K562 (cell line): Measurements from ENCODE around the gene GNAI2. TPM values are rescaled to one million over a fixed set of nuclear protein-coding genes. Genes with fewer than 3 reads are reported as not detected.

Source experiments
- CAMTA2 ChIP-seq: fragments of 250-450 bp; sonication (Bioruptor Pico); conservative IDR thresholded peaks from 2 replicates; pipeline ENCODE4 v1.5.1; 2022
- CEBPG ChIP-seq, 3 experiments: fragments of 200-800 bp in 1 of 3; sonication (Bioruptor generic) in 1 of 3; sonication (generic) in 1 of 3; formaldehyde crosslinking in 1 of 3; IDR thresholded peaks in 2 of 3; conservative IDR thresholded peaks in 1 of 3; 2 replicates each; pipeline versions ENCODE4 v1.6.1 to v1.8.0; 2016 to 2022; ENCODE audit warnings: missing compliant biosample characterization in 2 of 3, missing genetic modification characterization in 2 of 3, mild to moderate bottlenecking in 1 of 3, missing genetic modification reagents in 1 of 3
- DACH1 ChIP-seq: fragments of 450-650 bp; IDR thresholded peaks from 2 replicates; pipeline ENCODE4 v1.6.1; 2018; ENCODE audit not compliant: partially characterized antibody
- GTF2F1 ChIP-seq: IDR thresholded peaks from 2 replicates; pipeline ENCODE4 v1.6.1; 2011; ENCODE audit warnings: low read depth, low read length, improper control_type of control experiment
- MCM7 ChIP-seq, 2 experiments: fragments of 450-650 bp; IDR thresholded peaks; 2 replicates each; pipeline ENCODE4 v1.6.1; 2016 to 2018
- MTA2 ChIP-seq: fragments of 450-650 bp; IDR thresholded peaks from 2 replicates; pipeline ENCODE4 v1.6.1; 2016; ENCODE audit warnings: low read depth
- SMAD1 ChIP-seq: fragments of 150-350 bp; IDR thresholded peaks from 2 replicates; pipeline ENCODE4 v1.6.1; 2014; ENCODE audit warnings: low read length, low read depth; ENCODE audit not compliant: partially characterized antibody
- SUPT5H ChIP-seq: fragments of 450-650 bp; IDR thresholded peaks from 2 replicates; pipeline ENCODE4 v1.6.1; 2016
- TAF1 ChIP-seq: IDR thresholded peaks from 2 replicates; pipeline ENCODE4 v1.6.1; 2011; ENCODE audit warnings: mild to moderate bottlenecking, low read length, moderate library complexity; ENCODE audit not compliant: insufficient read depth, control insufficient read depth, severe bottlenecking; ENCODE audit errors: extremely low read depth
- ZC3H11A ChIP-seq: IDR thresholded peaks from 2 replicates; pipeline ENCODE4 v1.6.1; 2012; ENCODE audit warnings: low read depth, low read length, improper control_type of control experiment
- polyA plus RNA-seq, 8 experiments: library from polyadenylated mRNA; depleted of rRNA in 4 of 8; stranded (reverse) in 5 of 8; unstranded in 3 of 8; fragments of >200 nt; fragmentation: Nextera tagmentation in 2 of 8; fragmentation: Illumina TruSeq in 1 of 8; extraction: Ambion mirVana in 2 of 8; extraction: Trizol in 1 of 8; gene quantifications; 2 replicates each; pipeline versions ENCODE4 v1.2.1 to v1.2.3, GENCODE V29; 2011 to 2014; ENCODE audit warnings: inconsistent platforms in 1 of 8, missing spikeins in 1 of 8
- total RNA-seq, 7 experiments: library from RNA; depleted of rRNA in 6 of 7; stranded (reverse); fragments of >200 nt in 6 of 7; fragmentation: Illumina TruSeq in 2 of 7; extraction: Trizol in 2 of 7; gene quantifications; 2 replicates each; pipeline versions ENCODE4 v1.2.1 to v1.2.3, GENCODE V29; 2011 to 2021; ENCODE audit warnings: low replicate concordance in 1 of 7
- TF ChIP-seq, protein P1 (sequence below), 2 experiments: fragments of 450-650 bp in 1 of 2; sonication (generic) in 1 of 2; formaldehyde crosslinking in 1 of 2; IDR thresholded peaks; 2 replicates each; pipeline versions ENCODE4 v1.7.1 to v1.9.0; 2016 to 2022; ENCODE audit warnings: inconsistent platforms in 1 of 2, mild to moderate bottlenecking in 1 of 2, missing genetic modification reagents in 1 of 2
- TF ChIP-seq, protein P2 (sequence below): sonication (generic); formaldehyde crosslinking; IDR thresholded peaks from 2 replicates; pipeline ENCODE4 v1.8.0; 2022; ENCODE audit warnings: mild to moderate bottlenecking, missing genetic modification reagents

The GNAI2 gene
- total and polyA plus RNA-seq, 9 of the 15 experiments (the other 6 are each of a cell fraction or from before 2014, with no cell fraction given) = 1.1 to 72.2 (median 42.7) TPM

DNA sequence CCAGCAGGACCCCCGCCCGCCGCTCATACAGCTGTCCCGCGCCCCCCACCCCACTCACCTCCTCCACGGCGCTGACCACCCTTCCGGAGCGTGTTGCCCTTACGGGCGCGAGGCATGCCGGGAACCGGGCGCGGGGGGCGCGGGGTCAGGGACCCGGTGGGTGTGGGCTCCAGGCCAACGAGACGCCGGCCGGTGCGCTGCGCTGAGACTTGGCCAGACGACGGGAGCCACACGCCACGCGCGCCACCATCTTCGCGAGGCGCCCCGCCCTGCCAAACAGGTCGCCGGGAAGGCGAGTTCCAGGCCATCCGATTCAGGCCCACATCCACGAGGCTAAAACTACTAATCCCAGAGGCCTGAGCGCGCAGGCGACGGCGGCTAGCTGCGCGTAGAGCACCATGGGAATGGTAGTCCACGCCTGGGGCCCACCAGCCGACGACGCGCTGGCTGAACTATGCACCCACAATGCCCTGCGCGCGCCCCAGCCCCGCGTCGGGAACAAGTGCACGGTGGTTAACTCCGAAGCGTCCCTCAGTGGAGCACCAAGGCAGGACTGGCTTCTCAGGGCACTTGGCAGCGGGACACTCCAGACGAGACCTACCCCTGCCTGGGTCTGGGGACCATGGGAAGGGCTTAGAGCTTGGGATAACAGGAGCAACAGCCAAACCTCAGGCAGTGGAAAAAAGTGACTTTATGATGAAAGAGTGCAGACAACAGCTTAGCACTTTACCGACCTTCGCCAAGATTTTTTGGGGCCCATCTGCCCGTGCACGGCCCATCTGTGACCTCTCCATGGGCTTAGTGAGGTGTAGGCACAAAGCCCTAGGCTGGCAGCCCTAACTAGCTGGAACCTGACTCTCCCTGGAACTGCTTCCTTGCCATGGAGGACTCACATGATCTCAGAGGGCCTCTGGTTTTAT lies 56.4 kb downstream of the GNAI2 start, which contains the start of gene IFRD2 (continued):
- TF ChIP-seq CEBPG (CRISPR knock-in tag; IDR thresholded peaks at IDR 0.05) (peak; percentile 61; the same call in 1 of the 2 replicates), CEBPG (tag; conservative IDR thresholded peaks at IDR 0.05 in 1 of 2, IDR thresholded peaks at IDR 0.05 in 1 of 2) (no peak), GTF2F1 (0 out of 2 replicates have a peak, but pooled peaks have one; percentile 39), DACH1 (no peak), CAMTA2 (no peak), SUPT5H (no peak), SMAD1 (no peak), MTA2 (no peak), MCM7 (IDR thresholded peaks at IDR 0.05) (no peak), ZC3H11A (0 out of 2 replicates have a peak, but pooled peaks have one; percentile 39), TAF1 (peak; percentile 67)
- TF ChIP-seq, protein P1, sequence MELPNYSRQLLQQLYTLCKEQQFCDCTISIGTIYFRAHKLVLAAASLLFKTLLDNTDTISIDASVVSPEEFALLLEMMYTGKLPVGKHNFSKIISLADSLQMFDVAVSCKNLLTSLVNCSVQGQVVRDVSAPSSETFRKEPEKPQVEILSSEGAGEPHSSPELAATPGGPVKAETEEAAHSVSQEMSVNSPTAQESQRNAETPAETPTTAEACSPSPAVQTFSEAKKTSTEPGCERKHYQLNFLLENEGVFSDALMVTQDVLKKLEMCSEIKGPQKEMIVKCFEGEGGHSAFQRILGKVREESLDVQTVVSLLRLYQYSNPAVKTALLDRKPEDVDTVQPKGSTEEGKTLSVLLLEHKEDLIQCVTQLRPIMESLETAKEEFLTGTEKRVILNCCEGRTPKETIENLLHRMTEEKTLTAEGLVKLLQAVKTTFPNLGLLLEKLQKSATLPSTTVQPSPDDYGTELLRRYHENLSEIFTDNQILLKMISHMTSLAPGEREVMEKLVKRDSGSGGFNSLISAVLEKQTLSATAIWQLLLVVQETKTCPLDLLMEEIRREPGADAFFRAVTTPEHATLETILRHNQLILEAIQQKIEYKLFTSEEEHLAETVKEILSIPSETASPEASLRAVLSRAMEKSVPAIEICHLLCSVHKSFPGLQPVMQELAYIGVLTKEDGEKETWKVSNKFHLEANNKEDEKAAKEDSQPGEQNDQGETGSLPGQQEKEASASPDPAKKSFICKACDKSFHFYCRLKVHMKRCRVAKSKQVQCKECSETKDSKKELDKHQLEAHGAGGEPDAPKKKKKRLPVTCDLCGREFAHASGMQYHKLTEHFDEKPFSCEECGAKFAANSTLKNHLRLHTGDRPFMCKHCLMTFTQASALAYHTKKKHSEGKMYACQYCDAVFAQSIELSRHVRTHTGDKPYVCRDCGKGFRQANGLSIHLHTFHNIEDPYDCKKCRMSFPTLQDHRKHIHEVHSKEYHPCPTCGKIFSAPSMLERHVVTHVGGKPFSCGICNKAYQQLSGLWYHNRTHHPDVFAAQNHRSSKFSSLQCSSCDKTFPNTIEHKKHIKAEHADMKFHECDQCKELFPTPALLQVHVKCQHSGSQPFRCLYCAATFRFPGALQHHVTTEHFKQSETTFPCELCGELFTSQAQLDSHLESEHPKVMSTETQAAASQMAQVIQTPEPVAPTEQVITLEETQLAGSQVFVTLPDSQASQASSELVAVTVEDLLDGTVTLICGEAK (IDR thresholded peaks at IDR 0.05) = 0 out of 2 replicates have a peak, but pooled peaks have one; percentile 23
- TF ChIP-seq, protein P1 (CRISPR knock-in tag; IDR thresholded peaks at IDR 0.05) = no peak
- TF ChIP-seq, protein P2, sequence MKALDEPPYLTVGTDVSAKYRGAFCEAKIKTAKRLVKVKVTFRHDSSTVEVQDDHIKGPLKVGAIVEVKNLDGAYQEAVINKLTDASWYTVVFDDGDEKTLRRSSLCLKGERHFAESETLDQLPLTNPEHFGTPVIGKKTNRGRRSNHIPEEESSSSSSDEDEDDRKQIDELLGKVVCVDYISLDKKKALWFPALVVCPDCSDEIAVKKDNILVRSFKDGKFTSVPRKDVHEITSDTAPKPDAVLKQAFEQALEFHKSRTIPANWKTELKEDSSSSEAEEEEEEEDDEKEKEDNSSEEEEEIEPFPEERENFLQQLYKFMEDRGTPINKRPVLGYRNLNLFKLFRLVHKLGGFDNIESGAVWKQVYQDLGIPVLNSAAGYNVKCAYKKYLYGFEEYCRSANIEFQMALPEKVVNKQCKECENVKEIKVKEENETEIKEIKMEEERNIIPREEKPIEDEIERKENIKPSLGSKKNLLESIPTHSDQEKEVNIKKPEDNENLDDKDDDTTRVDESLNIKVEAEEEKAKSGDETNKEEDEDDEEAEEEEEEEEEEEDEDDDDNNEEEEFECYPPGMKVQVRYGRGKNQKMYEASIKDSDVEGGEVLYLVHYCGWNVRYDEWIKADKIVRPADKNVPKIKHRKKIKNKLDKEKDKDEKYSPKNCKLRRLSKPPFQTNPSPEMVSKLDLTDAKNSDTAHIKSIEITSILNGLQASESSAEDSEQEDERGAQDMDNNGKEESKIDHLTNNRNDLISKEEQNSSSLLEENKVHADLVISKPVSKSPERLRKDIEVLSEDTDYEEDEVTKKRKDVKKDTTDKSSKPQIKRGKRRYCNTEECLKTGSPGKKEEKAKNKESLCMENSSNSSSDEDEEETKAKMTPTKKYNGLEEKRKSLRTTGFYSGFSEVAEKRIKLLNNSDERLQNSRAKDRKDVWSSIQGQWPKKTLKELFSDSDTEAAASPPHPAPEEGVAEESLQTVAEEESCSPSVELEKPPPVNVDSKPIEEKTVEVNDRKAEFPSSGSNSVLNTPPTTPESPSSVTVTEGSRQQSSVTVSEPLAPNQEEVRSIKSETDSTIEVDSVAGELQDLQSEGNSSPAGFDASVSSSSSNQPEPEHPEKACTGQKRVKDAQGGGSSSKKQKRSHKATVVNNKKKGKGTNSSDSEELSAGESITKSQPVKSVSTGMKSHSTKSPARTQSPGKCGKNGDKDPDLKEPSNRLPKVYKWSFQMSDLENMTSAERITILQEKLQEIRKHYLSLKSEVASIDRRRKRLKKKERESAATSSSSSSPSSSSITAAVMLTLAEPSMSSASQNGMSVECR (CRISPR knock-in tag) = peak; percentile 93
